Caco-2 (cell line): ENCODE data around the gene SRPK3. TPM values are rescaled to one million over a fixed set of nuclear protein-coding genes. Genes with fewer than 3 reads are reported as not detected.

Source experiments
- BruUV-seq: library from RNA; stranded (reverse); fragments of 400-500 nt; replicated peaks from 2 replicates; lab custom pipeline; 2021; lab: Mats Ljungman, UMichigan
- CTCF ChIA-PET: fragments of 300-600 bp; sonication (Branson Sonifier 250); formaldehyde crosslinking; loops from one replicate; lab custom pipeline; 2022; ENCODE audit warnings: antibody characterized with exemption; lab: Charles Lee
- POLR2A ChIA-PET: fragments of 300-600 bp; sonication (Branson Sonifier 250); formaldehyde crosslinking; loops from one replicate; lab custom pipeline; 2022; ENCODE audit warnings: antibody characterized with exemption; lab: Charles Lee
- DNase-seq, 2 experiments: peaks; one replicate each; pipeline versions ENCODE4 v3.0.0 to v3.0.0-alpha.2; 2020 to 2022
- H3K27me3 ChIP-seq: replicated peaks from 2 replicates; pipeline ENCODE4 v1.6.0; 2011; ENCODE audit warnings: low read length; ENCODE audit not compliant: control insufficient read depth, insufficient read depth
- H3K36me3 ChIP-seq: 2 replicates; pipeline ENCODE4 v1.5.1; 2011; ENCODE audit warnings: low read length; ENCODE audit not compliant: control insufficient read depth, insufficient read depth
- H3K4me1 ChIP-seq: fragments of 250-450 bp; sonication (Bioruptor Pico); 2 replicates; pipeline ENCODE4 v1.5.1; 2020; ENCODE audit warnings: mild to moderate bottlenecking
- H3K4me3 ChIP-seq: 2 replicates; pipeline ENCODE4 v1.5.1; 2011; ENCODE audit warnings: low read depth, mild to moderate bottlenecking, control low read depth, low read length
- H3K9me3 ChIP-seq: fragments of 250-450 bp; sonication (Bioruptor Pico); 2 replicates; pipeline ENCODE4 v1.5.1; 2020; ENCODE audit warnings: mild to moderate bottlenecking, moderate library complexity
- H3K27ac Mint-ChIP-seq: one replicate; pipeline ENCODE4 v1.8.0; 2022; ENCODE audit warnings: mixed read lengths; ENCODE audit not compliant: unreplicated experiment
- H3K27me3 Mint-ChIP-seq: one replicate; pipeline ENCODE4 v1.8.0; 2022; ENCODE audit warnings: mixed read lengths; ENCODE audit not compliant: insufficient read depth, unreplicated experiment
- H3K36me3 Mint-ChIP-seq: one replicate; pipeline ENCODE4 v1.8.0; 2022; ENCODE audit warnings: mild to moderate bottlenecking, mixed read lengths; ENCODE audit not compliant: insufficient read depth, unreplicated experiment
- H3K4me1 Mint-ChIP-seq: one replicate; pipeline ENCODE4 v1.8.0; 2022; ENCODE audit warnings: low read depth, mixed read lengths; ENCODE audit not compliant: unreplicated experiment
- H3K4me3 Mint-ChIP-seq: one replicate; pipeline ENCODE4 v1.8.0; 2022; ENCODE audit warnings: mild to moderate bottlenecking, moderate library complexity, mixed read lengths; ENCODE audit not compliant: unreplicated experiment
- H3K9me3 Mint-ChIP-seq: one replicate; pipeline ENCODE4 v1.8.0; 2022; ENCODE audit warnings: mixed read lengths; ENCODE audit not compliant: unreplicated experiment
- intact Hi-C: fragments of 100-400 bp; cut with micrococcal nuclease; formaldehyde crosslinking; loops from one replicate; pipeline ENCODE4 v1.10.0; 2022; ENCODE audit not compliant: unreplicated experiment
- total RNA-seq: library from RNA; stranded (reverse); gene quantifications from 2 replicates; pipeline ENCODE4 v1.2.3, GENCODE V29; 2022
- TF ChIP-seq, protein P1 (sequence below), 2 experiments: fragments of 200-600 bp in 1 of 2; IDR thresholded peaks; 1 replicate in 1 of 2; 2 replicates in 1 of 2; pipeline versions ENCODE4 v1.5.1 to v1.8.0; 2011 to 2022; ENCODE audit warnings: antibody characterized with exemption in 1 of 2, control low read depth in 1 of 2, inconsistent platforms in 1 of 2, low read depth in 1 of 2, low read length in 1 of 2, mild to moderate bottlenecking in 1 of 2, moderate library complexity in 1 of 2; ENCODE audit not compliant: insufficient read depth in 1 of 2, severe bottlenecking in 1 of 2, unreplicated experiment in 1 of 2

Gene SRPK3
- total RNA-seq, 1 experiment from 2014 or later, result not detected

DNA sequence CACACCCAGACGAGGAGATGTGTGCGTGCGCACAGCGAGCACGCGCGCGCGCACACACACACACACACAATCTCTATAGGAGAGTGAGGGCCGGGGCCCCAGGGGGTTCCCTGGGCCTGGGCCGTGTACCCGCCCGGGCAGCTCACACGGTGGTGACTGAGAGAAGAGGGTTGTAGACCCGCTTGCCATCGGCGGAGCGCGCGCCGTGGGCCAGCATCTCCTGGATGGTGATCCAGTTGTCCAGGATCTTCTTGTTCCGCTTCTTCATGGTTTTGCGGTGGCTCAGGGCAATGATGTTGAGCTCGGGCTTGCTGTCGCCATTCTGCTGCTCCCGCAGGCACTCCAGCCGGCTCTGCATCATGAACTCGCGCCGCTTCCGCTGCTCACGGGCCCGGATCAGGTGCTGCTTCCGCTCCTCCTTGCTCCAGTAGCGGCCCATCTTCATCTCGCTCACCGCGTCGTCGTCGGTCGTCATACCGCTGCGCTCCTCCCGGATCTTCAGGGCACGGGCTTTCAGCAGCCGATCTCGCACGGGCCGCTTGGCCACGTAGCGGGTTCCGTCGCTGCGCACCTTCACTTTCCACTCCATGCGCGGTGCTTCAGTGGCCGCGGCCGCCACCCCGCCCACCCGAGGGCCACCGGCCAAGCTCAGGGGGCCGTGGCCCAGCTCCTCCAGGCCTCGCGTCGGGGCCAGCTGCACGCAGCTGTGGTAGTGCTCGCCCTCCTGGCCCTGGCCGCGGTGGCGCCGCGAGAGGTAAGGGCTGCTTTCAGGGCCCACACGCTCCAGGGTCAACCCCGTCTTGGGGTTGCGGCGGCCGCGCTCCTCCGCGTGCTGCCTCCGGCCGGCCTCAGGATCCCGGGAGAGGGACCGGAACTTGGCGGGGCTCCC lies 22.6 kb downstream of the SRPK3 start:
- Mint-ChIP-seq H3K4me1 (no peaks in the 10 kb centered on the region), H3K27ac (no peak overlapping the region), H3K36me3 (peaks cover 5% of the 10 kb centered on the region), H3K4me3 (no peak overlapping the region), H3K27me3 (no peaks in the 10 kb centered on the region), H3K9me3 (no peaks in the 10 kb centered on the region)
- no peaks in the 10 kb centered on the region for H3K9me3 ChIP-seq
- DNase-seq, result no peak
- POLR2A ChIA-PET, result no interaction called here
- BruUV-seq, result no TSS peak
- H3K36me3 ChIP-seq, result no peaks in the 10 kb centered on the region
- no peaks in the 10 kb centered on the region for H3K27me3 ChIP-seq
- H3K4me1 ChIP-seq, result no peaks in the 10 kb centered on the region
- CTCF ChIA-PET, result no interaction called here
- TF ChIP-seq, protein P1, sequence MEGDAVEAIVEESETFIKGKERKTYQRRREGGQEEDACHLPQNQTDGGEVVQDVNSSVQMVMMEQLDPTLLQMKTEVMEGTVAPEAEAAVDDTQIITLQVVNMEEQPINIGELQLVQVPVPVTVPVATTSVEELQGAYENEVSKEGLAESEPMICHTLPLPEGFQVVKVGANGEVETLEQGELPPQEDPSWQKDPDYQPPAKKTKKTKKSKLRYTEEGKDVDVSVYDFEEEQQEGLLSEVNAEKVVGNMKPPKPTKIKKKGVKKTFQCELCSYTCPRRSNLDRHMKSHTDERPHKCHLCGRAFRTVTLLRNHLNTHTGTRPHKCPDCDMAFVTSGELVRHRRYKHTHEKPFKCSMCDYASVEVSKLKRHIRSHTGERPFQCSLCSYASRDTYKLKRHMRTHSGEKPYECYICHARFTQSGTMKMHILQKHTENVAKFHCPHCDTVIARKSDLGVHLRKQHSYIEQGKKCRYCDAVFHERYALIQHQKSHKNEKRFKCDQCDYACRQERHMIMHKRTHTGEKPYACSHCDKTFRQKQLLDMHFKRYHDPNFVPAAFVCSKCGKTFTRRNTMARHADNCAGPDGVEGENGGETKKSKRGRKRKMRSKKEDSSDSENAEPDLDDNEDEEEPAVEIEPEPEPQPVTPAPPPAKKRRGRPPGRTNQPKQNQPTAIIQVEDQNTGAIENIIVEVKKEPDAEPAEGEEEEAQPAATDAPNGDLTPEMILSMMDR (IDR thresholded peaks at IDR 0.05; ENCODE audit: insufficient read depth in 1 of 2, low read depth in 1 of 2, low read length in 1 of 2, severe bottlenecking in 1 of 2, unreplicated experiment in 1 of 2), result no peak
- H3K4me3 ChIP-seq, result no peak overlapping the region
- intact Hi-C loops, result no loop called here

DNA sequence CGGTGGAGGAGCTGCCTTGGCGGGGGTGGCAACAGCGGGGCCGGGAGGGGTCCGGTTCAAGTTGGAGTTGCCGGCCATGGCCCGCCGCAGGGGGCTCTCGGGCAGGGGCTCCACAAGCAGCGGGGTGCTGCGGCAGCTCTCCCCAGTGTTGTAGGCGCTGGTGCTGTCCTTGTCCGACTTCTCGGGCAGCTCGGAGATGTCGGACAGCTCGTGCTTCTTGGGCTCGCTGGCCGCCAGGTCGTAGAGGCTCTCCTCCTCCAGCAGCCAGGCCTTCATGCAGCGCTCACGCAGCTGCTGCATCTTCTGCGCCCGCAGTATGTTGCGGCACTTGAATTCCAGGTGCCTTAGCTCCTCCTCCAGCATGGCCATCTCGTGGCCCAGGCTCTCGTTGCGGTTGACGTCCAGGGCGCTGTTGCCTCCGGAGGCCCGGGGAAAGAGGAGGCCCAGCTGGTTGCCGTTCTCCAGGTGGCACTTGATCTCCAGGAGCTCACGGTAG lies 23.3 kb downstream of the SRPK3 start:
- TF ChIP-seq, protein P1 (IDR thresholded peaks at IDR 0.05; ENCODE audit: insufficient read depth in 1 of 2, low read depth in 1 of 2, low read length in 1 of 2, severe bottlenecking in 1 of 2, unreplicated experiment in 1 of 2), result no peak
- ChIA-PET CTCF (no interaction called here), POLR2A (no interaction called here)
- H3K9me3 Mint-ChIP-seq, result no peaks in the 10 kb centered on the region
- H3K4me1 ChIP-seq, result no peaks in the 10 kb centered on the region
- no peak overlapping the region for H3K4me3 ChIP-seq
- H3K36me3 Mint-ChIP-seq, result peaks cover 5% of the 10 kb centered on the region
- no peaks in the 10 kb centered on the region for H3K27me3 ChIP-seq
- H3K36me3 ChIP-seq, result no peaks in the 10 kb centered on the region
- no peaks in the 10 kb centered on the region for H3K27me3 Mint-ChIP-seq
- intact Hi-C loops, result no loop called here
- no peaks in the 10 kb centered on the region for H3K4me1 Mint-ChIP-seq
- no peak overlapping the region for H3K4me3 Mint-ChIP-seq
- BruUV-seq, result no TSS peak
- no peaks in the 10 kb centered on the region for H3K9me3 ChIP-seq
- DNase-seq, result no peak
- no peak overlapping the region for H3K27ac Mint-ChIP-seq

DNA sequence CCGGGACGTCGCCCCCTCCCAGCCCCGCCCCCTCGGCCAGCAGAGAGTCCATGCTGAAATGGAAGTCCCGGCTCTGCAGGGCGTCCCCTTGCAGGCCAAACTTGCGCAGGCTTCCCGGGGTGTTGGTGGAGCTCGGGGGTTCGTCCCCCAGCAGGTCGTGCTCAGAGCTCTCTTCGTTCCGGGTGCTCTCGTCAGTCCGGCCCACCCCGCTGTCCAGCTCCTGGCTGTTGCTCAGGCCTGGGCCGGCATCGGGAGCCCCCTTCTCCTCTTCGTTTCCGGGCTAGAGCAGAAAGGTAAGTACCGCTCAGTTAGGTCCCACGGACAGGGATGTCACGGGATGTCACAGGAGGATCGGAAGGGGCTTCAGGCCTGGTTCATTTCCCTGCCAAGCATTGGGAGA lies 23.8 kb downstream of the SRPK3 start:
- no peaks in the 10 kb centered on the region for H3K4me1 ChIP-seq
- no peaks in the 10 kb centered on the region for H3K27me3 Mint-ChIP-seq
- ChIA-PET POLR2A (no interaction called here), CTCF (no interaction called here)
- intact Hi-C loops, result no loop called here
- H3K27me3 ChIP-seq, result no peaks in the 10 kb centered on the region
- no peaks in the 10 kb centered on the region for H3K4me1 Mint-ChIP-seq
- DNase-seq, result no peak
- no peaks in the 10 kb centered on the region for H3K9me3 Mint-ChIP-seq
- H3K4me3 Mint-ChIP-seq, result no peak overlapping the region
- TF ChIP-seq, protein P1 (IDR thresholded peaks at IDR 0.05; ENCODE audit: insufficient read depth in 1 of 2, low read depth in 1 of 2, low read length in 1 of 2, severe bottlenecking in 1 of 2, unreplicated experiment in 1 of 2), result no peak
- peaks cover 5% of the 10 kb centered on the region for H3K36me3 Mint-ChIP-seq
- no TSS peak for BruUV-seq
- H3K4me3 ChIP-seq, result no peak overlapping the region
- H3K27ac Mint-ChIP-seq, result no peak overlapping the region
- no peaks in the 10 kb centered on the region for H3K9me3 ChIP-seq
- H3K36me3 ChIP-seq, result no peaks in the 10 kb centered on the region
